ENCODE data around the gene CNKSR3. TPM values are rescaled to one million over a fixed set of nuclear protein-coding genes. Genes with fewer than 3 reads are reported as not detected.

CNKSR3 gene
- total and polyA plus RNA-seq, 5 donors from 2014 or later: 0.25 TPM; not detected in 4

DNA sequence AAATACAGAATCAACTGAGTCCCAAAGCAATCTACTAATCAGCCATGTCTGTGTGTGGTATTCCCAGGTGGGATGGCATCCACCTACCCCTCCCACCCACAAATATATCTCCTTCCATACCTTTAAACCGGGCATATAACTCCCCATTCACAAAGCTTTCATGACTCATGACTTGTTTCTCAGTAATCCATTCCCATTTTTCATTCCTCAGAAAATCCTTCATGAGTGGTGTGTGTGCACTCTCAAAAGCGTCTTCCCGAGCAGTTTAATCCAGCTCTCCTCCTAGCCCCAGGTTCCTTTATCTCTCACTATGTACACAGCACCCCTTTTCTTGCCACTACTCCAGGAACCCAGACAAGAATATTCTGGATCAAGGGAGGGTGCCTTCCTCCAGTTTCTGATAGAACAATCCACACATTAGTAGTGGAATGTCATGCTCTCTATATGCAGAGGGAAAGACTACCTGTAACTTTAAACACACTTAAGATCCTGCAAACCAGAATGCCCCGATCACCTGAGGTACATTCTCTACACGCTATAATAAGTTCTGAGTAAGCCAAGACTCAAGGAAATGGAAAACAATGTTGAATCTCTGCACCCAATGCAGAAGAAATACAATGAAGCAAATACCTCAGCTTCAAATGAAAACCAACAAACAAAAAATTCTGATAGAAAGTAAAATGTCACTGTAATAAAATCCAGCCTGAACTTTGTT lies 98.2 kb downstream of the CNKSR3 start:
- Histone ChIP-seq H3K27me3 (ENCODE audit: control insufficient read depth, insufficient read depth, low read length) (no peaks in the 10 kb centered on the region), H3K27ac (ENCODE audit: insufficient read depth, low read length, poor library complexity, severe bottlenecking) (no peak overlapping the region), H3K36me3 (ENCODE audit: control insufficient read depth, insufficient read depth, low read length) (no peaks in the 10 kb centered on the region), H3K4me1 (ENCODE audit: control insufficient read depth, insufficient read depth, low read length, poor library complexity, severe bottlenecking) (no peaks in the 10 kb centered on the region), H3K4me3 (ENCODE audit: low read depth, low read length) (no peak overlapping the region), H3K9me3 (ENCODE audit: control insufficient read depth in 2 of 2, low read length in 2 of 2) (no peaks in the 10 kb centered on the region)
- ATAC-seq (ENCODE audit: low read depth in 2 of 2) (no peak), DNase-seq (no peak)
- no peak overlapping the region for H3K4me3 Mint-ChIP-seq
- peaks cover 0 to 6% (median 0%) of the 10 kb centered on the region in 4 donors for H3K4me1 Mint-ChIP-seq
- no peaks in the 10 kb centered on the region for H3K27me3 Mint-ChIP-seq
- H3K27ac Mint-ChIP-seq: no peak overlapping the region
- peaks cover 0 to 3% (median 0%) of the 10 kb centered on the region in 7 donors for H3K9me3 Mint-ChIP-seq
- no peaks in the 10 kb centered on the region for H3K36me3 Mint-ChIP-seq

DNA sequence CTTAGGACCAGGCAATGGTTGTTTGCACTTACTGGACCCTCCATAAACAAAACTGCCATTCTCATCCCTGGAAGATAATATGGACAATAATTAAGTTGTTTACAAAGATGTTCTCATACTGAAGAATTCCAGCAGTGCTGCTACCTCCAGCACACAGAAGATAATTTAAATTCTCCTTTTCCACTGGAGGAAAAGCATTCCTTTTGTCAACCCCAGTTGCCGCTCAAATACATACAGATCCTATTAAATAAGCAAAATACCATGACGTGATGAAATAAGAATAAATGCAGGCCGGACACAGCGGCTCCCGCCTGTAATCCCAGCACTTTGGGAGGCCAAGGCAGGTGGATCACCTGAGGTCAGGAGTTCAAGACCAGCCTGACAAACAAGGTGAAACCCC lies 99.4 kb downstream of the CNKSR3 start:
- H3K36me3 ChIP-seq (ENCODE audit: control insufficient read depth, insufficient read depth, low read length): no peaks in the 10 kb centered on the region
- H3K27ac Mint-ChIP-seq: no peak overlapping the region
- ATAC-seq (ENCODE audit: low read depth in 2 of 2): no peak
- H3K4me1 ChIP-seq (ENCODE audit: control insufficient read depth, insufficient read depth, low read length, poor library complexity, severe bottlenecking): no peaks in the 10 kb centered on the region
- no peaks in the 10 kb centered on the region for H3K36me3 Mint-ChIP-seq
- DNase-seq: no peak
- H3K4me3 Mint-ChIP-seq: no peak overlapping the region
- H3K27me3 Mint-ChIP-seq: no peaks in the 10 kb centered on the region
- peaks cover 0 to 6% (median 0%) of the 10 kb centered on the region in 4 donors for H3K4me1 Mint-ChIP-seq
- no peak overlapping the region for H3K27ac ChIP-seq (ENCODE audit: insufficient read depth, low read length, poor library complexity, severe bottlenecking)
- H3K9me3 ChIP-seq (ENCODE audit: control insufficient read depth in 2 of 2, low read length in 2 of 2): no peaks in the 10 kb centered on the region
- H3K27me3 ChIP-seq (ENCODE audit: control insufficient read depth, insufficient read depth, low read length): no peaks in the 10 kb centered on the region
- peaks cover 0 to 3% (median 0%) of the 10 kb centered on the region in 7 donors for H3K9me3 Mint-ChIP-seq
- no peak overlapping the region for H3K4me3 ChIP-seq (ENCODE audit: low read depth, low read length)

DNA sequence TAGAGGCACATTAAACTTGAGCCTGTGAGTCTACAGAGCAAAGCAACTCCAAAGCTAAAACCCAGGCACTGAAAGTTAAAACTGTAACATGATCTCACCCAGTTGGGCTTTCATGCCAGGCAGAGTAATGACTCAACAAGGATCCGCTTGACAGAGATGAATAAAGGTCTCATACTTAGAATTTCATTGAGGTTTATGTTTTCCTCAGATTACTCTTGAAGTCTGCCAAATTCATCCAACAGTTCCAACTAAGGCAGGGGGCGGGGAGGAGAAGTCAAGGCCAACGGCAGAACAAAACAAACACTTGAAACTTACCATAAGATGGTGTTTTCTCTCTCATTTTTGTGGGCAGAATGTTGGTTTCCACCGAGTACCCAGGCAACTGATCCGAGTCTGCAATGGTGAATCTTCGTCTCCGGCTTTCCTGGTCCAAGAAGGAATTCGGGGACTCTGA lies 99.8 kb downstream of the CNKSR3 start:
- H3K27ac Mint-ChIP-seq: no peak overlapping the region
- H3K4me1 ChIP-seq (ENCODE audit: control insufficient read depth, insufficient read depth, low read length, poor library complexity, severe bottlenecking): no peaks in the 10 kb centered on the region
- H3K27me3 ChIP-seq (ENCODE audit: control insufficient read depth, insufficient read depth, low read length): no peaks in the 10 kb centered on the region
- no peaks in the 10 kb centered on the region for H3K27me3 Mint-ChIP-seq
- H3K4me3 Mint-ChIP-seq: no peak overlapping the region
- H3K27ac ChIP-seq (ENCODE audit: insufficient read depth, low read length, poor library complexity, severe bottlenecking): no peak overlapping the region
- H3K9me3 ChIP-seq (ENCODE audit: control insufficient read depth in 2 of 2, low read length in 2 of 2): no peaks in the 10 kb centered on the region
- ATAC-seq (ENCODE audit: low read depth in 2 of 2): no peak
- peaks cover 0 to 3% (median 0%) of the 10 kb centered on the region in 7 donors for H3K9me3 Mint-ChIP-seq
- peaks cover 0 to 6% (median 0%) of the 10 kb centered on the region in 4 donors for H3K4me1 Mint-ChIP-seq
- H3K4me3 ChIP-seq (ENCODE audit: low read depth, low read length): no peak overlapping the region
- DNase-seq: peak in 1 of 3 donors; percentile 50
- H3K36me3 ChIP-seq (ENCODE audit: control insufficient read depth, insufficient read depth, low read length): no peaks in the 10 kb centered on the region
- H3K36me3 Mint-ChIP-seq: no peaks in the 10 kb centered on the region

DNA sequence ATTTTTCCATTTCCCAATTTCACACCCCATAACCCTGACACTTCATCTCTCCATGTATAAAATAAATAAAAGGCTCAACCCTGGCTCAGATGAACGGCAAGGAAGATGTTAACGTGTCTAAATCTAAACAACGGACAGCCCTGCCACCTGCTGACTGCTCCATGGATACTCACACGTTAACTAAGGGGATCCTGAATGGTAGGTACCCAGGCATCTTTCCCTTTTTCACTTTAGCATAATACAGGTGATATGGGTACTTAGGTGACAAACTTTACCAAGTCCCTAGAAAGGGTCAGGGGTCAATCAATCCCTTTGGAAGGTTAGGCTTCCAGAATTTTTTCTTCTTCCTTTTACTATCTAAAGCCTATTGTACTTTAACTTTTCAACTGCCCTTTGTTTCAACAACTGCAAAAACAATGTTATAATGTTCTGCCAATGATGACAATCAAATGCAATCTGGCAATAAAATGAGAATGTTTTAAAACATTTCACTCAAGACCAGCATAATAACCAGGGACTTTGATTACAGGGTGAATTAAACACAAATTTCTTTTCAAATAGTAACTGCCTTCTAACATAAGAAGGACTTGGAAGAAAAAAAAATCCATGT lies 101.5 kb downstream of the CNKSR3 start:
- Mint-ChIP-seq H3K4me3 (no peak overlapping the region), H3K27ac (no peak overlapping the region), H3K36me3 (no peaks in the 10 kb centered on the region), H3K9me3 (peaks cover 0 to under 1% (median 0%) of the 10 kb centered on the region in 7 donors), H3K27me3 (no peaks in the 10 kb centered on the region), H3K4me1 (peaks cover 3 to 9% (median 5%) of the 10 kb centered on the region in 4 donors)
- H3K27me3 ChIP-seq (ENCODE audit: control insufficient read depth, insufficient read depth, low read length): no peaks in the 10 kb centered on the region
- H3K4me3 ChIP-seq (ENCODE audit: low read depth, low read length): no peak overlapping the region
- H3K9me3 ChIP-seq (ENCODE audit: control insufficient read depth in 2 of 2, low read length in 2 of 2): no peaks in the 10 kb centered on the region
- H3K27ac ChIP-seq (ENCODE audit: insufficient read depth, low read length, poor library complexity, severe bottlenecking): no peak overlapping the region
- H3K36me3 ChIP-seq (ENCODE audit: control insufficient read depth, insufficient read depth, low read length): no peaks in the 10 kb centered on the region
- no peak for ATAC-seq (ENCODE audit: low read depth in 2 of 2)
- peaks cover 3% of the 10 kb centered on the region for H3K4me1 ChIP-seq (ENCODE audit: control insufficient read depth, insufficient read depth, low read length, poor library complexity, severe bottlenecking)
- no peak for DNase-seq

DNA sequence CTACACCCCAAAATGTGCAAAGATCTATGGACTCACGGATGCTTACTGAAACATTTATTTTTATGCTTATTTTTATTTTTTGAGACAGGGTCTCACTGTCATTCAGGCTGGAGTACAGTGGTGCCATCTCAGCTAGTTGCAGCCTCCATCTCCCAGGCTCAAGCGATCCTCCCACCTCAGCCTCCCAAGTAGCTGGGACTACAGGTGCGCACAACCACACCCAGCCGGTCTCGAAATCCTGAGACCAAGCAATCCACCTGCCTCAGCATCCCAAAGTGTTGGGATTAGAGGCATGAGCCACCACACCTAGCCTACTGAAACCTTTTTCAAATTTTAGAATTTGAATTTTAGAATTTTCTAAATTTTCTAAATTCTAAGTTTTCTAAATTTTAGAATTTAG lies 103.0 kb downstream of the CNKSR3 start:
- Histone ChIP-seq H3K27ac (ENCODE audit: insufficient read depth, low read length, poor library complexity, severe bottlenecking) (no peak overlapping the region), H3K4me3 (ENCODE audit: low read depth, low read length) (no peak overlapping the region), H3K4me1 (ENCODE audit: control insufficient read depth, insufficient read depth, low read length, poor library complexity, severe bottlenecking) (peaks cover 3% of the 10 kb centered on the region), H3K9me3 (ENCODE audit: control insufficient read depth in 2 of 2, low read length in 2 of 2) (no peaks in the 10 kb centered on the region), H3K27me3 (ENCODE audit: control insufficient read depth, insufficient read depth, low read length) (no peaks in the 10 kb centered on the region), H3K36me3 (ENCODE audit: control insufficient read depth, insufficient read depth, low read length) (no peaks in the 10 kb centered on the region)
- Mint-ChIP-seq H3K27me3 (no peaks in the 10 kb centered on the region), H3K9me3 (no peaks in the 10 kb centered on the region), H3K27ac (no peak overlapping the region), H3K4me3 (no peak overlapping the region), H3K36me3 (no peaks in the 10 kb centered on the region), H3K4me1 (peaks cover 2 to 16% (median 7%) of the 10 kb centered on the region in 4 donors)
- DNase-seq: no peak
- no peak for ATAC-seq (ENCODE audit: low read depth in 2 of 2)

DNA sequence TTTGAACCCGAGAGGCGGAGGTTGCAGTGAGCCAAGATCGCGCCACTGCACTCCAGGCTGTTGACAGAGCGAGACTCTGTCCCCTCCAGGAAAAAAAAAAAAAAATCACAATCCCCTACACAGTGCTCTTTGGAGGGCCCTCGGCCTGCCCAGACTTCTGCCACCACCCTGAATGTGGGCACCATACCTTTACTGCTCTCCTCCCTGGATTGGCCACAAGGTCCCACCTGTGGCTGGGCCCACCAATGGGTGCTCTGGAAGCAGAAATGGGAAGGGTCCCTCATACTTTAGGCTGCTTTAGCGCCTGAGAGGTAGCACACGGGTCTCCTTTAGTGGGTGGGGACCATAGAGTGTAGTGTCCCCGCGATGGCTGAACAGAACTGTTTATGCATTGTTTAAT lies 103.6 kb downstream of the CNKSR3 start:
- Mint-ChIP-seq H3K4me3 (no peak overlapping the region), H3K36me3 (no peaks in the 10 kb centered on the region), H3K27me3 (no peaks in the 10 kb centered on the region), H3K27ac (peak overlapping the region in 1 of 3 donors; percentile 66), H3K4me1 (peaks cover 2 to 22% (median 7%) of the 10 kb centered on the region in 4 donors), H3K9me3 (no peaks in the 10 kb centered on the region)
- Histone ChIP-seq H3K36me3 (ENCODE audit: control insufficient read depth, insufficient read depth, low read length) (no peaks in the 10 kb centered on the region), H3K4me3 (ENCODE audit: low read depth, low read length) (no peak overlapping the region), H3K27ac (ENCODE audit: insufficient read depth, low read length, poor library complexity, severe bottlenecking) (no peak overlapping the region), H3K4me1 (ENCODE audit: control insufficient read depth, insufficient read depth, low read length, poor library complexity, severe bottlenecking) (peaks cover 3% of the 10 kb centered on the region), H3K27me3 (ENCODE audit: control insufficient read depth, insufficient read depth, low read length) (no peaks in the 10 kb centered on the region), H3K9me3 (ENCODE audit: control insufficient read depth in 2 of 2, low read length in 2 of 2) (no peaks in the 10 kb centered on the region)
- no peak for DNase-seq
- no peak for ATAC-seq (ENCODE audit: low read depth in 2 of 2)

DNA sequence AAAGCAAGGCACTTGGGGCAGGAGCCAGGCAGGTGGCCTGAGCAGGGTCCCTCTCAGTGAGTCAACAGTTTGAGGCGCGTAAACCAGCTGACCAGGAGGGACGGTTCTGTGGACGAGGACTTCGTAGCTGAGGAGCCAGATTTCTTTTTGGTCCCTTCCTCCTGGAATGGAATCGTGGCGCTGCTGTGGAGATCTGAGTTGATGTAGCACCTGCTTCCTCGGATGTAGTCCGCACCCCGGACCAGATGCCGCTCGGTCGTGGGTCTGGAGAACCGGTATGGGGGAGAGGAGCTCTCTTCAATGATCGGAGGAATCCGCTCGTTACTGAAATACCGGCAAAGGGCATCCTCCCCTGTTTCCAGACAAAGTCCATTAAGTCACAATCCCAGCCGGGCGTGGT lies 104.2 kb downstream of the CNKSR3 start:
- H3K9me3 Mint-ChIP-seq: no peaks in the 10 kb centered on the region
- no peaks in the 10 kb centered on the region for H3K36me3 Mint-ChIP-seq
- no peak overlapping the region for H3K27ac Mint-ChIP-seq
- Histone ChIP-seq H3K27ac (ENCODE audit: insufficient read depth, low read length, poor library complexity, severe bottlenecking) (no peak overlapping the region), H3K4me1 (ENCODE audit: control insufficient read depth, insufficient read depth, low read length, poor library complexity, severe bottlenecking) (peaks cover 3% of the 10 kb centered on the region), H3K9me3 (ENCODE audit: control insufficient read depth in 2 of 2, low read length in 2 of 2) (no peaks in the 10 kb centered on the region), H3K4me3 (ENCODE audit: low read depth, low read length) (no peak overlapping the region), H3K27me3 (ENCODE audit: control insufficient read depth, insufficient read depth, low read length) (no peaks in the 10 kb centered on the region), H3K36me3 (ENCODE audit: control insufficient read depth, insufficient read depth, low read length) (no peaks in the 10 kb centered on the region)
- H3K4me3 Mint-ChIP-seq: no peak overlapping the region
- H3K4me1 Mint-ChIP-seq: peaks cover 0 to 26% (median 8%) of the 10 kb centered on the region in 4 donors
- DNase-seq: no peak
- H3K27me3 Mint-ChIP-seq: no peaks in the 10 kb centered on the region
- ATAC-seq (ENCODE audit: low read depth in 2 of 2): no peak
